Nephron progenitor cell (in vitro differentiated cells): ENCODE results near the gene HIRA.

Experiments
- DNase-seq: peaks from one replicate; pipeline ENCODE4 v3.0.0; 2021
- H3K27ac Mint-ChIP-seq: 2 replicates; pipeline ENCODE4 v1.8.0; 2021; ENCODE audit warnings: mild to moderate bottlenecking, moderate library complexity, mixed read lengths
- H3K27me3 Mint-ChIP-seq: 2 replicates; pipeline ENCODE4 v1.8.0; 2021; ENCODE audit warnings: mild to moderate bottlenecking, low read depth, mixed read lengths; ENCODE audit not compliant: poor library complexity
- H3K36me3 Mint-ChIP-seq: 2 replicates; pipeline ENCODE4 v1.8.0; 2021; ENCODE audit warnings: low read depth, mixed read lengths
- H3K4me1 Mint-ChIP-seq: 2 replicates; pipeline ENCODE4 v1.8.0; 2021; ENCODE audit warnings: mixed read lengths
- H3K4me3 Mint-ChIP-seq: 2 replicates; pipeline ENCODE4 v1.8.0; 2021; ENCODE audit warnings: mild to moderate bottlenecking, moderate library complexity, mixed read lengths
- H3K9me3 Mint-ChIP-seq: 2 replicates; pipeline ENCODE4 v1.8.0; 2021; ENCODE audit warnings: mild to moderate bottlenecking, moderate library complexity, mixed read lengths
- CTCF ChIP-seq: fragments of 200-600 bp; sonication (generic); IDR thresholded peaks from 2 replicates; pipeline ENCODE4 v1.5.0; 2021; ENCODE audit warnings: antibody characterized with exemption

Gene HIRA

GRCh38 chr22:19376971-19377370, 54.6 kb downstream of the HIRA start:
- H3K9me3 Mint-ChIP-seq, result no peaks in the 10 kb centered on the region
- TF ChIP-seq CTCF, result no peak
- no peak overlapping the region for H3K4me3 Mint-ChIP-seq
- H3K27ac Mint-ChIP-seq, result no peak overlapping the region
- H3K4me1 Mint-ChIP-seq, result no peaks in the 10 kb centered on the region
- DNase-seq, result no peak
- no peaks in the 10 kb centered on the region for H3K27me3 Mint-ChIP-seq
- peaks cover 43% of the 10 kb centered on the region for H3K36me3 Mint-ChIP-seq

GRCh38 chr22:19376247-19376646, 55.3 kb downstream of the HIRA start:
- DNase-seq, result no peak
- Mint-ChIP-seq H3K36me3 (peaks cover 46% of the 10 kb centered on the region), H3K27ac (no peak overlapping the region), H3K27me3 (no peaks in the 10 kb centered on the region), H3K4me1 (no peaks in the 10 kb centered on the region), H3K4me3 (no peak overlapping the region), H3K9me3 (no peaks in the 10 kb centered on the region)
- TF ChIP-seq CTCF, result no peak

DNA sequence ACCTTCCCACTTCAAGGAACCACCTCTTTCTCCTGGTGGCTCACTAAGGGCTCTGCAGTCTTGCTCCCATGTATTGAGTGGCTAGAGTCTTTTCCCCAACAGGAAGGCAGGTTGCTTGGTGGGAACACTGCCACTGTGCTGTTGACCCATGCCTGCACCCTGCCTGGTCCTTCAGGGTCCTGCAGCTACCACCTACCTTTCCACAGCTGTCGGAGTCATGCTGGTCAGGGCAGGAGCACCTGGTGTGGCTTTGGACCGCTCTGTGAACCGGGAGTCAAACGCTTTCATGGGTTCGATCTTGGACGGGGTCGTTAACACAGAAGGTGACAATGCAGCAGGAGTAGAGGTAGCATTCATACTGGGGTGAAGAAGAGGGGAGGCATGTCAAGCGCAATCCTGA, 56.1 kb downstream of the HIRA start:
- H3K27me3 Mint-ChIP-seq, result no peaks in the 10 kb centered on the region
- no peak overlapping the region for H3K4me3 Mint-ChIP-seq
- H3K9me3 Mint-ChIP-seq, result no peaks in the 10 kb centered on the region
- no peak for TF ChIP-seq CTCF
- DNase-seq, result no peak
- no peaks in the 10 kb centered on the region for H3K4me1 Mint-ChIP-seq
- peaks cover 45% of the 10 kb centered on the region for H3K36me3 Mint-ChIP-seq
- peak overlapping the region; percentile 32 for H3K27ac Mint-ChIP-seq

GRCh38 chr22:19374410-19374809, 57.1 kb downstream of the HIRA start:
- peaks cover 45% of the 10 kb centered on the region for H3K36me3 Mint-ChIP-seq
- no peaks in the 10 kb centered on the region for H3K9me3 Mint-ChIP-seq
- no peak overlapping the region for H3K4me3 Mint-ChIP-seq
- TF ChIP-seq CTCF, result no peak
- no peaks in the 10 kb centered on the region for H3K27me3 Mint-ChIP-seq
- no peak overlapping the region for H3K27ac Mint-ChIP-seq
- no peaks in the 10 kb centered on the region for H3K4me1 Mint-ChIP-seq
- no peak for DNase-seq

GRCh38 chr22:19373450-19373849, 58.1 kb downstream of the HIRA start:
- H3K27ac Mint-ChIP-seq, result no peak overlapping the region
- H3K36me3 Mint-ChIP-seq, result peaks cover 53% of the 10 kb centered on the region
- H3K9me3 Mint-ChIP-seq, result no peaks in the 10 kb centered on the region
- TF ChIP-seq CTCF, result no peak
- no peak for DNase-seq
- no peaks in the 10 kb centered on the region for H3K4me1 Mint-ChIP-seq
- no peaks in the 10 kb centered on the region for H3K27me3 Mint-ChIP-seq
- H3K4me3 Mint-ChIP-seq, result no peak overlapping the region

GRCh38 chr22:19371893-19372292, 59.6 kb downstream of the HIRA start:
- Mint-ChIP-seq H3K4me3 (no peak overlapping the region), H3K4me1 (no peaks in the 10 kb centered on the region), H3K9me3 (no peaks in the 10 kb centered on the region), H3K36me3 (peaks cover 67% of the 10 kb centered on the region), H3K27me3 (no peaks in the 10 kb centered on the region), H3K27ac (no peak overlapping the region)
- DNase-seq, result no peak
- no peak for TF ChIP-seq CTCF
